GM06990 (cell line): ENCODE data around the gene FAM180A.

ENCODE experiments used
- DNase-seq: peaks from one replicate; pipeline ENCODE4 v3.0.0-alpha.2; 2011; ENCODE audit not compliant: insufficient read length; ENCODE audit errors: extremely low read depth
- H3K27me3 ChIP-seq: replicated peaks from 2 replicates; pipeline ENCODE4 v1.6.0; 2011; ENCODE audit warnings: low read length; ENCODE audit not compliant: control insufficient read depth, insufficient read depth
- H3K36me3 ChIP-seq: 2 replicates; pipeline ENCODE4 v1.5.1; 2011; ENCODE audit warnings: low read length; ENCODE audit not compliant: control insufficient read depth, insufficient read depth
- H3K4me3 ChIP-seq: replicated peaks from 2 replicates; pipeline ENCODE4 v1.5.1; 2011; ENCODE audit warnings: low read depth, mild to moderate bottlenecking, control low read depth, low read length
- CTCF ChIP-seq: IDR thresholded peaks from 2 replicates; pipeline ENCODE4 v1.5.1; 2011; ENCODE audit warnings: low read length, control low read depth, mild to moderate bottlenecking, inconsistent platforms; ENCODE audit not compliant: insufficient read depth, poor library complexity, severe bottlenecking

The FAM180A gene

DNA sequence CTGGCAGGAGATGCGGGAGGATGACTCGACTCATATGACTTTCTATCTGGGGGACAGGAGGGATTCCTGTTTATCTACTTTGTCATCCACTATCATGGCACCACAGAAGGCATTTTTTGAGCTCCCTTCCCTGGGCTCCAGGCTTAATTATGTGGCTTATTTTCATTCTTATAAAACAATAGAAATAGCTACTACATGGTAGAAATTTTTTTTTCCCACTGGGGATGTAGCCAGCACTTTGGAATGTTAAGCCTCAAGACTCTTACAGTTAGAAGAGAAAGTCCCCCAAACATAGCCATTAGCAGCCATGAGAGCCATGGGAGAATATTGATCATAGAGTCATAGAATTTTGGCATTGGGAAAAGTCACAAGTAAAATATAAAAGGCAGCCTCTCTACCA lies 14.6 kb upstream of the FAM180A start:
- DNase-seq, result no peak
- TF ChIP-seq CTCF, result no peak
- no peaks in the 10 kb centered on the region for H3K27me3 ChIP-seq
- H3K36me3 ChIP-seq, result no peaks in the 10 kb centered on the region
- H3K4me3 ChIP-seq, result no peak overlapping the region

- no peaks in the 10 kb centered on the region; the same call in 1 of the 2 replicates for H3K27me3 ChIP-seq
- TF ChIP-seq CTCF, result no peak
- no peaks in the 10 kb centered on the region for H3K36me3 ChIP-seq
- H3K4me3 ChIP-seq, result no peak overlapping the region
- DNase-seq, result no peak
Observed at GRCh38 chr7:135761751-135762488, 13.3 kb upstream of the FAM180A start.

GRCh38 chr7:135759532-135759931 lies 10.9 kb upstream of the FAM180A start:
- DNase-seq, result no peak
- Histone ChIP-seq H3K4me3 (no peak overlapping the region), H3K36me3 (no peaks in the 10 kb centered on the region), H3K27me3 (no peaks in the 10 kb centered on the region; the same call in 1 of the 2 replicates)
- TF ChIP-seq CTCF, result no peak

DNA sequence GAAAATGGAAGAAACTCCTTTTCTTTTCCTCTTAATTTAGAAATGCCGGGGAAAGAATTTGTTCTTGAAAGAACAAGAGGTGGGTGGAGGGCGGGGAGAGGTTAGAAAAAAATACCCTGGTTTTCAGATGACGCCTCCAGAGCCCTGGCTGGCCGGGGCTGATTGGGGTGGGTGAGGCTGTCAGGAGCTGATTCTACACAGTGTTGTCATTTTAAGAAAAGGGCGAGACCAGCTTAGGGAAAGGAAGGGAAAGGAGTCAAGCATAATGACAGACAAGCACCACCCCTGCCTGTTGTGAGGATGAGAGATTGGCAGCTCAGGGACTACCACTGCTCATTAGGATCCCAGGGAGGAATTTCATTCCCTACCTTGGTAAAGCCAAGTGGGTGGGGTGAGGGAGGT lies 9.9 kb upstream of the FAM180A start:
- Histone ChIP-seq H3K27me3 (no peaks in the 10 kb centered on the region; the same call in 1 of the 2 replicates), H3K36me3 (no peaks in the 10 kb centered on the region), H3K4me3 (no peak overlapping the region)
- no peak for DNase-seq
- no peak for TF ChIP-seq CTCF

- no peaks in the 10 kb centered on the region; the same call in 1 of the 2 replicates for H3K27me3 ChIP-seq
- H3K4me3 ChIP-seq, result no peak overlapping the region
- no peaks in the 10 kb centered on the region for H3K36me3 ChIP-seq
- no peak for DNase-seq
- TF ChIP-seq CTCF, result no peak
Observed at GRCh38 chr7:135757719-135758411, 9.3 kb upstream of the FAM180A start.
